ENCODE measurements around the gene SEMA6C.

SEMA6C gene

GRCh38 chr1:151143986-151144385 lies 2.4 kb downstream of the SEMA6C start:
- no peak for TF ChIP-seq GATA2 (IDR thresholded peaks at IDR 0.05; ENCODE audit: low read depth, low read length)

GRCh38 chr1:151143057-151143435 lies 3.4 kb downstream of the SEMA6C start:
- no peak for TF ChIP-seq GATA2 (IDR thresholded peaks at IDR 0.05; ENCODE audit: low read depth, low read length)
- TF ChIP-seq GATA3 (IDR thresholded peaks at IDR 0.05; ENCODE audit: low read depth, low read length): no peak

GRCh38 chr1:151142411-151143056 lies 3.9 kb downstream of the SEMA6C start:
- no peak for TF ChIP-seq GATA2 (IDR thresholded peaks at IDR 0.05; ENCODE audit: low read depth, low read length)
- no peak for TF ChIP-seq GATA3 (IDR thresholded peaks at IDR 0.05; ENCODE audit: low read depth, low read length)

DNA sequence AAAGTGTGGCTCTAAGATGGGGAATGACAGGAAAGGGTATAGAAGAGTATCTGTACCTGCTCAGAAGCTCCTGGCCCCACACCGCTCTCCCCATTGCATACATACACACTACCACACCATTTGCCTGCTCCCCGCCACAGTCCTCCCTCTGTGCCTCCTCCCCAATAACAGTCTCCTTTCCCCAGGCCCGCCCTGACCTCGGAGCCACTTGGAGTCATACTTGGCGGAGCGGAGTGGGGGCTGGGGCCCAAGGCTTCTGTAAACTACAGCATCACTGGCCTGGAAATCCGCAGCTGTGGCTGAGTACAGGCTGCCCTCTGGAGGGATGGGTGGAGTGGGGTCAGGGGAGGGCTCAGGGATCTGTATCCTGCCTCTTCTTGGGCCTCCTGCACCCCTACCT lies 8.6 kb downstream of the SEMA6C start:
- TF ChIP-seq GATA2 (IDR thresholded peaks at IDR 0.05; ENCODE audit: low read depth, low read length) (no peak), GATA3 (IDR thresholded peaks at IDR 0.05; ENCODE audit: low read depth, low read length) (no peak)

DNA sequence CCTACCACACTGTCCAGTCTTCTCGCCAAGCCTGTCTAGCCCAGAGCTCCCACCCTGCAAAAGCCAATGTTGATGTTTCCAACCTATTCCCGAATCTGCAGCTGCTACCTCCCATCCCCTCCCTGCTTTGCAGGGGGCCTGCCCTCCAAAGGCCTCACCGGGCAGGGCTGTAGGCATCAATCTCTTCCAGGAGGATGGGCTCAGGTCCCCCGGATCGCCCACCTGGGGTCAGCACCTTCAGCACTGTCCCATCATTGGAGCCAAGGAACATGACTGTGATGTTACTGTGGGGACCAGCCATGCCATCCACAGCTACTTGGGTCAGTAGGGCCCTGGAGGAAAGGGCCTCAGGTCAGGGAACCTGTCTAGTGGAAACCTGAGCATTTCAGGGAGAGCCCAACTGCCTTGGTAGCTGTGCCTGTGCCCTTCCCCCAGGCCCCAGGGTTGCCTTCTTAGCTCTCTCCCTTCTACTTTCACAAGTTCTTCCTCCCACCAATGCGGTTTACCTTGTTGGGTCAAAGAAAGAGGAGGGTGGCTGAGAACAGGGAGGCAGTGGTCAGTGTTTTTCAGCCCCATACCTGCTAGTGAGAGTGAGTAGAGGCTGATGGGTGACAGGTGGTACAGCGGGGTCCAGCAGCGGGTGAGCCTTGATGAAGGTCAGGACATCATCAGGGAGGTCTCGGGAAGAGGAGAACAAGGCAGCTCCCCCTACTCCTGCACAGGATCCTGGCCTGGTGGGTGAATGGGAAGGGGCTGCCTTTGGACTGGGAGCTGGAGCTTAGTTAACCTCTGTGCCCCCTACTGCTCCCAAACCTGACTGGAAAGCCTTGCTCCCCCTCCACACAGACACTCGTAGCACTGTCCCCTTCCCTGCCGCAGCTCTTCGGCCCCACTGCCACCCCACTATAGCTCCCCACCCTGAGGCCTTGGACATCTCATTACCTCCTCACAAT lies 10.7 kb downstream of the SEMA6C start:
- TF ChIP-seq GATA2 (IDR thresholded peaks at IDR 0.05; ENCODE audit: low read depth, low read length) (no peak), GATA3 (IDR thresholded peaks at IDR 0.05; ENCODE audit: low read depth, low read length) (no peak)

DNA sequence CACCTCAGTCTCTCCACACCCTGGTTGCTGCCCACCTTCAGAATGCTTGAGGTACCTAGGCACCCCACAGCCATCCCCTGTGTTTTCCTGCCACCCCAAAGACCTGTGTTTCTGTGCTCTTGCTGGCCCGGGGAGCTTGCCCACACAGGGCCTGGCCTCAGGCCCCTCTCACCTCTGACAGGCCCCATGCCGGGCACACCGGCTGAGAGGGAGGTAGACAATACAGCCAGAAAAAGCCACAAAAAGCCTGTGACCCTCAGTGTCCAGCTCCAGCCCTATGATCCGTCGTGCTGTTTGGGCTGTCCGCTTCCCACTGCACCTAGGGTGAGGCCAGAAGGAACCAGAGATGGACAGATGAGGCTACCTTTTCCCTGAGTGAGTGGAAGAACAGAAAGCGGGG lies 11.4 kb downstream of the SEMA6C start:
- no peak for TF ChIP-seq GATA2 (IDR thresholded peaks at IDR 0.05; ENCODE audit: low read depth, low read length)
- no peak for TF ChIP-seq GATA3 (IDR thresholded peaks at IDR 0.05; ENCODE audit: low read depth, low read length)

DNA sequence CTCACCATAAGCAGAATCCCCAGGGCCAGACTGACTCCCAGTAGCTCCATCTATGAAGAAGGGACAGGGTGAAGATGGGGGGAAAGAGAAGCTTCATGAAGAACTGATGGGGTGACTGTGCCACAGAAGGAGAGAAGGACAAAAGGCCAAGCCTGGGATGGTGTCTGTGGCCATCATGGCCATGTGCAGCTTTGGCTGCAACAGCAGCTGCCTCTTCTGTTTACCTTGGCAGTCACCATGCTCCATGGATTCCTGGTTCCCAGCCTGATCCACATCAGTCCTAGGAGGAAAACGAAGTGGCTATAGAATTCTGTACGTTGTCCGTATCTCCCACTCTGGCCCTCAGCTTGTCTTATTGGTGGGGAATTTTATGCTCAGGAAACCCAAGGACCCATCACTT lies 12.0 kb downstream of the SEMA6C start:
- TF ChIP-seq GATA3 (IDR thresholded peaks at IDR 0.05; ENCODE audit: low read depth, low read length) (no peak), GATA2 (IDR thresholded peaks at IDR 0.05; ENCODE audit: low read depth, low read length) (no peak)

DNA sequence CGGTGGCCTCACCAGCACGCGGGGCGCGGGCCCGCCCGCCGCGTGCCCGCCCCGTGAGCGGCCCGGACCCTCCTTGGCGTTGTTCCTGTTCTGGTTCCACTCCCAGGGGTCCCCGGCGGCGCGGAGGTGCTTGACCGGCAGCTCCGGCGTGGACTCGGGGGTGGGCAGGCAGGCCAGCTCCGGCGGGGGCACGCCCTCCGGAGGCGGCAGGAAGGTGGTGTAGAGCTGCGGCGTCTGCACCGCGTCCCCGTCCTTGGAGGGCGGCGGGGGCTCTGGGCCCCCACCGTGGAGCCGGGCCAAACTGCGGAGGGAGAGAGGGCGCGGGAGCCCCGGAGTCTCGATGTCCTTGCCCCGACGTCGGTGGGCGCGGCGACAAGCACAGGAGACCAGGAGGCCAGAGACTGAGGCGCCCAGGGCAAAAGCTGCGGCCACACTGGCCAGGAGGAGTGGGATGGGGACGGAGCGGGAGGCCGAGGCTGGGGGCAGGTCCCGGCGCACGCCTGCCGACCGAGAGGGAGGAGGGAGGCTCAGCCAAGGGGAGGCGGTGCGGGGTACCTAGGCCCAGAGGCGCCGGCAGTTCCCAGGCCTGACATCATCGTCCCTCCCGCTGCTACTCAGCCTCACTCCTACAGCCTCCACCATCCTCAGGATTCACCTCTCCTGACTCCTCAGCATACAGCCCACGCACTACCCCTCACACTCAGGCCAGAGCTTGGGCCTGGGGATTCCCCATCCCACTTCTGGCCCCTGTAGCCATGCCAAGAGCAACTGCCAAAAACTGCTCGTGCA lies 13.2 kb downstream of the SEMA6C start:
- TF ChIP-seq GATA3 (IDR thresholded peaks at IDR 0.05; ENCODE audit: low read depth, low read length): no peak
- no peak for TF ChIP-seq GATA2 (IDR thresholded peaks at IDR 0.05; ENCODE audit: low read depth, low read length)

GRCh38 chr1:151132335-151133017 lies 14.0 kb downstream of the SEMA6C start:
- TF ChIP-seq GATA3 (IDR thresholded peaks at IDR 0.05; ENCODE audit: low read depth, low read length) (no peak), GATA2 (IDR thresholded peaks at IDR 0.05; ENCODE audit: low read depth, low read length) (no peak)

- TF ChIP-seq GATA3 (IDR thresholded peaks at IDR 0.05; ENCODE audit: low read depth, low read length) (no peak), GATA2 (IDR thresholded peaks at IDR 0.05; ENCODE audit: low read depth, low read length) (no peak)
Observed at GRCh38 chr1:151131701-151132334, 14.6 kb downstream of the SEMA6C start.

GRCh38 chr1:151130987-151131586 lies 15.3 kb downstream of the SEMA6C start:
- TF ChIP-seq GATA2 (IDR thresholded peaks at IDR 0.05; ENCODE audit: low read depth, low read length) (no peak), GATA3 (IDR thresholded peaks at IDR 0.05; ENCODE audit: low read depth, low read length) (no peak)

DNA sequence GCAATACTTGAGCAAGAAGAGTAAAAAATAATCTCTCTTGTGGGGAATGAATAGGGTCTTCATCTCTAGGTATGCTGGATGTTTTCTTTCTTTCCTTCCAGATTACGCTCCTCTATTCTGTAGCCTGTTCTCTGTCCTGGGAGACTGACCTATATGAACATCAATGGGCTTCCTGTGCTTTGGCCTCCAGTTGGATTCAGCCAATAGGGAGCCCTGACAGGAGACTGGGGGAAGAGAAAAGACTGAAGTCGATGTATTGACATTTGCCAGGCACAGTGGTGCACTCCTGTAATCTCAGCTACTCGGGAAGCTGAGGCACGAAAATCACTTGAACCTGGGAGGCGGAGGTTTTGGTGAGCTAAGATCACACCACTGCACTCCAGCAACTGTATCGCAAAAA lies 17.6 kb downstream of the SEMA6C start:
- TF ChIP-seq GATA3 (IDR thresholded peaks at IDR 0.05; ENCODE audit: low read depth, low read length) (no peak), GATA2 (IDR thresholded peaks at IDR 0.05; ENCODE audit: low read depth, low read length) (no peak)

Data from SH-SY5Y (cell line).